ENCODE results near the gene JPH3.

- no peak for TF ChIP-seq GATA2 (IDR thresholded peaks at IDR 0.05; ENCODE audit: low read depth, low read length)
- no peak for TF ChIP-seq GATA3 (IDR thresholded peaks at IDR 0.05; ENCODE audit: low read depth, low read length)
These were observed 78.0 kb downstream of the JPH3 start for GRCh38 chr16:87680272-87680644.

Measured in SH-SY5Y (cell line).